ENCODE measurements around the gene RGS21.

Gene RGS21

GRCh38 chr1:192399161-192399560 lies 82.4 kb downstream of the RGS21 start:
- WGBS (ENCODE audit: extremely low coverage, insufficient coverage, low lambda C conversion rate) = no CpG with 5 or more reads among the region's 4 CpGs
- Histone ChIP-seq H3K23ac (ENCODE audit: low read length) (no peak overlapping the region), H3K4ac (ENCODE audit: low read depth, low read length) (no peak overlapping the region), H3K18ac (ENCODE audit: low read length) (no peak overlapping the region), H3K79me2 (ENCODE audit: control insufficient read depth, insufficient read depth, low read length) (no peaks in the 10 kb centered on the region), H3K9ac (ENCODE audit: low read length) (no peak overlapping the region), H3K4me2 (ENCODE audit: low read length) (no peak overlapping the region), H2BK15ac (replicated peaks; ENCODE audit: low read depth) (no peak overlapping the region), H4K5ac (ENCODE audit: low read length) (no peak overlapping the region), H3K27ac (ENCODE audit: low read depth, low read length) (no peak overlapping the region), H3K27me3 (ENCODE audit: insufficient read depth, low read length, poor library complexity) (no peaks in the 10 kb centered on the region), H3K36me3 (ENCODE audit: control insufficient read depth, insufficient read depth, low read length) (no peaks in the 10 kb centered on the region), H2BK5ac (ENCODE audit: low read length) (no peak overlapping the region), H3K4me1 (ENCODE audit: control insufficient read depth, low read depth, low read length) (no peaks in the 10 kb centered on the region), H3K4me3 (ENCODE audit: low read length) (no peak overlapping the region), H3K79me1 (ENCODE audit: low read length) (no peaks in the 10 kb centered on the region), H2AK5ac (ENCODE audit: low read length) (no peak overlapping the region), H4K8ac (ENCODE audit: low read depth, low read length) (no peak overlapping the region), H3K56ac (ENCODE audit: low read length) (no peak overlapping the region), H2BK120ac (ENCODE audit: low read depth, low read length) (no peak overlapping the region)
- peak; percentile 55 for DNase-seq

- H3K9ac ChIP-seq (ENCODE audit: low read length) = no peak overlapping the region
- no peaks in the 10 kb centered on the region for H3K4me1 ChIP-seq (ENCODE audit: control insufficient read depth, low read depth, low read length)
- no peak overlapping the region for H3K4me2 ChIP-seq (ENCODE audit: low read length)
- no peak overlapping the region for H2BK15ac ChIP-seq (replicated peaks; ENCODE audit: low read depth)
- H3K56ac ChIP-seq (ENCODE audit: low read length) = no peak overlapping the region
- H3K18ac ChIP-seq (ENCODE audit: low read length) = no peak overlapping the region
- H3K79me1 ChIP-seq (ENCODE audit: low read length) = no peaks in the 10 kb centered on the region
- H3K4ac ChIP-seq (ENCODE audit: low read depth, low read length) = no peak overlapping the region
- no CpG with 5 or more reads among the region's 1 CpG for WGBS (ENCODE audit: extremely low coverage, insufficient coverage, low lambda C conversion rate)
- no peak overlapping the region for H3K23ac ChIP-seq (ENCODE audit: low read length)
- H2BK120ac ChIP-seq (ENCODE audit: low read depth, low read length) = no peak overlapping the region
- no peak overlapping the region for H4K8ac ChIP-seq (ENCODE audit: low read depth, low read length)
- H3K27me3 ChIP-seq (ENCODE audit: insufficient read depth, low read length, poor library complexity) = no peaks in the 10 kb centered on the region
- no peak overlapping the region for H2AK5ac ChIP-seq (ENCODE audit: low read length)
- no peak overlapping the region for H4K5ac ChIP-seq (ENCODE audit: low read length)
- no peak overlapping the region for H3K27ac ChIP-seq (ENCODE audit: low read depth, low read length)
- H3K36me3 ChIP-seq (ENCODE audit: control insufficient read depth, insufficient read depth, low read length) = no peaks in the 10 kb centered on the region
- H2BK5ac ChIP-seq (ENCODE audit: low read length) = no peak overlapping the region
- H3K4me3 ChIP-seq (ENCODE audit: low read length) = no peak overlapping the region
- no peak for DNase-seq
- no peaks in the 10 kb centered on the region for H3K79me2 ChIP-seq (ENCODE audit: control insufficient read depth, insufficient read depth, low read length)
Measured at GRCh38 chr1:192401825-192402224, 85.0 kb downstream of the RGS21 start.

DNA sequence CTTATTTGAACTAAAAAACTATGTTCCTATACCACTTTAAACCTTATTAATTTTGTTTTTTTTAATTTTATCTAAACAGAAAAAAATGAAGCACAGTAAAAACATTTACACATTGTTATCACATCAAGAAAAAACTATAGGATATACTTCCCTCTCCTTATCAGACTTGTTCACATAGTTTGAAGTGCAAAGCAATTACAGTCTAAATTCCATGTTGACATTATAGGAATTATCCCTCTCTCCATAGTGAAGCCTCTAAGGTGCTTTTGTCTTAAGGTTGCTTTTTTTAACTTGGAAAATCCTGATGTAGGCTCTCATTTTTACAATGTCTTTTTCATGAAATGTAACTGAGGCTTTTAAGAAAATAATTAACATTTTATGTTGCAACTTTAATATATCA lies 85.8 kb downstream of the RGS21 start:
- Histone ChIP-seq H3K79me2 (ENCODE audit: control insufficient read depth, insufficient read depth, low read length) (no peaks in the 10 kb centered on the region), H3K4me2 (ENCODE audit: low read length) (no peak overlapping the region), H2BK5ac (ENCODE audit: low read length) (no peak overlapping the region), H4K5ac (ENCODE audit: low read length) (no peak overlapping the region), H2BK15ac (replicated peaks; ENCODE audit: low read depth) (no peak overlapping the region), H3K18ac (ENCODE audit: low read length) (no peak overlapping the region), H2AK5ac (ENCODE audit: low read length) (no peak overlapping the region), H3K4me3 (ENCODE audit: low read length) (no peak overlapping the region), H3K27ac (ENCODE audit: low read depth, low read length) (no peak overlapping the region), H3K56ac (ENCODE audit: low read length) (no peak overlapping the region), H3K36me3 (ENCODE audit: control insufficient read depth, insufficient read depth, low read length) (no peaks in the 10 kb centered on the region), H3K4ac (ENCODE audit: low read depth, low read length) (no peak overlapping the region), H3K27me3 (ENCODE audit: insufficient read depth, low read length, poor library complexity) (no peaks in the 10 kb centered on the region), H3K4me1 (ENCODE audit: control insufficient read depth, low read depth, low read length) (no peaks in the 10 kb centered on the region), H3K9ac (ENCODE audit: low read length) (no peak overlapping the region), H2BK120ac (ENCODE audit: low read depth, low read length) (no peak overlapping the region), H4K8ac (ENCODE audit: low read depth, low read length) (no peak overlapping the region), H3K23ac (ENCODE audit: low read length) (no peak overlapping the region), H3K79me1 (ENCODE audit: low read length) (no peaks in the 10 kb centered on the region)
- no peak for DNase-seq

- no peak overlapping the region for H2BK5ac ChIP-seq (ENCODE audit: low read length)
- no peaks in the 10 kb centered on the region for H3K27me3 ChIP-seq (ENCODE audit: insufficient read depth, low read length, poor library complexity)
- no peak overlapping the region for H4K5ac ChIP-seq (ENCODE audit: low read length)
- no peak for DNase-seq
- no peaks in the 10 kb centered on the region for H3K79me2 ChIP-seq (ENCODE audit: control insufficient read depth, insufficient read depth, low read length)
- H3K4ac ChIP-seq (ENCODE audit: low read depth, low read length) = no peak overlapping the region
- no peaks in the 10 kb centered on the region for H3K36me3 ChIP-seq (ENCODE audit: control insufficient read depth, insufficient read depth, low read length)
- H3K56ac ChIP-seq (ENCODE audit: low read length) = no peak overlapping the region
- H2BK15ac ChIP-seq (replicated peaks; ENCODE audit: low read depth) = no peak overlapping the region
- H3K9ac ChIP-seq (ENCODE audit: low read length) = no peak overlapping the region
- H2BK120ac ChIP-seq (ENCODE audit: low read depth, low read length) = no peak overlapping the region
- no peak overlapping the region for H3K23ac ChIP-seq (ENCODE audit: low read length)
- no peak overlapping the region for H4K8ac ChIP-seq (ENCODE audit: low read depth, low read length)
- no peaks in the 10 kb centered on the region for H3K4me1 ChIP-seq (ENCODE audit: control insufficient read depth, low read depth, low read length)
- H3K4me3 ChIP-seq (ENCODE audit: low read length) = no peak overlapping the region
- no peak overlapping the region for H3K27ac ChIP-seq (ENCODE audit: low read depth, low read length)
- no peak overlapping the region for H3K4me2 ChIP-seq (ENCODE audit: low read length)
- H3K18ac ChIP-seq (ENCODE audit: low read length) = no peak overlapping the region
- no CpG with 5 or more reads among the region's 3 CpGs for WGBS (ENCODE audit: extremely low coverage, insufficient coverage, low lambda C conversion rate)
- no peak overlapping the region for H2AK5ac ChIP-seq (ENCODE audit: low read length)
- H3K79me1 ChIP-seq (ENCODE audit: low read length) = no peaks in the 10 kb centered on the region
Measured at GRCh38 chr1:192407206-192407605, 90.4 kb downstream of the RGS21 start.
